Measurements from ENCODE around the gene FAM171A1.
"Not testable (repeated sequence)": the region's sequence is repeated elsewhere in the genome, so short reads cannot be mapped to it uniquely, and the experiment has no call there.

Gene FAM171A1

DNA sequence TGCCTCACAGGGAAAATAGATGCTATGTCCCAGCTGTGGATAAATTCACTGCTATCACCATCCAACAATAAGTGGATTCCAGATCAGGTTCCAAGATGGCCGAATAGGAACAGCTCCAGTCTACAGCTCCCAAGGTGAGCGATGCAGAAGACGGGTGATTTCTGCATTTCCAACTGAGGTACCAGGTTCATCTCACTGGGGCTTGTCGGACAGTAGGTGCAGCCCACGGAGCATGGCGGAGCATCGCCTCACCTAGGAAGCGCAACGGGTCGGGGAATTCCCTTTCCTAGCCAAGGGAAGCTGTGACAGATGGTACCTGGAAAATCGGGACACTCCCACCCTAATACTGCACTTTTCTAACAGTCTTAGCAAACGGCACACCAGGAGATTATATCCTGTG is 101.3 kb downstream of the FAM171A1 start:
- not testable (repeated sequence) for H3K9me3 ChIP-seq (ENCODE audit: control insufficient read depth in 2 of 2, low read length in 2 of 2); H3K9ac ChIP-seq (ENCODE audit: low read depth in 1 of 2, low read length in 2 of 2); H3K4me1 ChIP-seq (ENCODE audit: control insufficient read depth in 2 of 2, insufficient read depth in 2 of 2, low read length in 2 of 2); H3K4me3 ChIP-seq (ENCODE audit: low read length in 2 of 2); H3K27me3 ChIP-seq (ENCODE audit: control insufficient read depth in 2 of 2, insufficient read depth in 2 of 2, low read length in 2 of 2); H3K27ac ChIP-seq (ENCODE audit: low read depth in 2 of 2, low read length in 2 of 2)
- H3K36me3 ChIP-seq (ENCODE audit: control insufficient read depth in 2 of 2, insufficient read depth in 2 of 2, low read length in 2 of 2), result peaks cover 3 to 12% of the 10 kb centered on the region in 2 donors

DNA sequence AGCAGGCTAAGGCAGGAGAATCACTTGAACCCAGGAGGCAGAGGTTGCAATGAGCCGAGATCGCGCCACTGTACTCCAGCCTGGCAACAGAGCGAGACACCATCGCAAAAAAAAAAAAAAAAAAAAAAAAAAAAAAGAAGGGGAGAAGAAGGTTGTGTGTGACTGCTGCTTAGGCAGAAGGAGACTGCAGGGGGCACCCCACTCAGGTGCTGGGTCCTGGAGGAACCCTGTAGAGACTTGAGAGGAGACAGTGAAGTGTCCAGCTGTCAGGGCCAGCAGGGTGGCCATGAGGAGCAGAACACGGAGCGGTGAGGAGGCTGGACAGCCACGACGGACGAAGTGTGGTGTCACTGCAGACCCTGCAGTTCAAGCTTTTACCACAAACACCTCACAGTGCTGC is 103.6 kb downstream of the FAM171A1 start:
- Histone ChIP-seq H3K9me3 (ENCODE audit: control insufficient read depth in 2 of 2, low read length in 2 of 2) (no peaks in the 10 kb centered on the region), H3K36me3 (ENCODE audit: control insufficient read depth in 2 of 2, insufficient read depth in 2 of 2, low read length in 2 of 2) (peaks cover 3 to 14% of the 10 kb centered on the region in 2 donors), H3K4me3 (ENCODE audit: low read length in 2 of 2) (no peak overlapping the region), H3K9ac (ENCODE audit: low read depth in 1 of 2, low read length in 2 of 2) (no peak overlapping the region), H3K27me3 (ENCODE audit: control insufficient read depth in 2 of 2, insufficient read depth in 2 of 2, low read length in 2 of 2) (no peaks in the 10 kb centered on the region), H3K27ac (ENCODE audit: low read depth in 2 of 2, low read length in 2 of 2) (no peak overlapping the region), H3K4me1 (ENCODE audit: control insufficient read depth in 2 of 2, insufficient read depth in 2 of 2, low read length in 2 of 2) (no peaks in the 10 kb centered on the region)

DNA sequence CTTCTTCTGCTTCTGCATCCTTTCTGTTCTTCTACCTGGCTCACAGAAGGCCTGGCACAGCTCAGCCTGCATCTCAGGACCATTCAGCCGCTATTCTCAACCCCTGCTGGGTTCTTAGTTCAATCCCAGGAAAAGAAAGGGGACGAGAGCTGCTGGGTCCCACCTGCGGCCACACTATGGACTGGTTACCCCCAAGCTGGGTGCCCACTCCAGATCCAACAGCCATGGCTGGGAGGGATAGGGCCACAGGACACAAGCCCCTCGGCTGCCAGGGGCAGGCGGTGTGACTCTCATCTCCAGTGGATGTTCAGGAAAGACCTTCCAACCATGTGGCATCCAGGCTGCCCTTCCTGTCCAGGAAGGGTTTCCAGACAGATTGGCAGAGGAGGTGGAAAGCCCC is 105.0 kb downstream of the FAM171A1 start:
- Histone ChIP-seq H3K27ac (ENCODE audit: low read depth in 2 of 2, low read length in 2 of 2) (no peak overlapping the region), H3K9me3 (ENCODE audit: control insufficient read depth in 2 of 2, low read length in 2 of 2) (no peaks in the 10 kb centered on the region), H3K4me1 (ENCODE audit: control insufficient read depth in 2 of 2, insufficient read depth in 2 of 2, low read length in 2 of 2) (no peaks in the 10 kb centered on the region), H3K27me3 (ENCODE audit: control insufficient read depth in 2 of 2, insufficient read depth in 2 of 2, low read length in 2 of 2) (no peaks in the 10 kb centered on the region), H3K9ac (ENCODE audit: low read depth in 1 of 2, low read length in 2 of 2) (no peak overlapping the region), H3K36me3 (ENCODE audit: control insufficient read depth in 2 of 2, insufficient read depth in 2 of 2, low read length in 2 of 2) (peaks cover 3 to 14% of the 10 kb centered on the region in 2 donors), H3K4me3 (ENCODE audit: low read length in 2 of 2) (no peak overlapping the region)

DNA sequence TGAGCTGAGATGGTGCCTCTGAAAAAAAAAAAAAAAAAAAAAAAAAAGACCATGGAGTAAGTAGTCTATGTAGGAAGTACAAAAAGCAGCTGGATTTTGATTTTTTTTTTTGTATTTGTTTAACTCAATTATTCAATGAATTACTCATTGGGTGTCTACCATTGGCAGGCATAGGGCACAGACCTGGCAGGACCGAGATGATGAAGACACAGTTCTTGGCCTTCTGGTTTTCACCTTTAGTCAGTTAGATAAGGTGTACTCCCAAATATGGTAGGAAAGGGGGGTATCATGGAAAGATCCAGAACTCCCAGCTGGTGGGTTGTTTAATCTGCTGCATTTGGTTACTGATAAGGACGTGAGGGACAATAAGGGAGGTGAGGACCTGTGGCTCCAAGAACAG is 105.5 kb downstream of the FAM171A1 start:
- Histone ChIP-seq H3K36me3 (ENCODE audit: control insufficient read depth in 2 of 2, insufficient read depth in 2 of 2, low read length in 2 of 2) (peaks cover 3 to 14% of the 10 kb centered on the region in 2 donors), H3K9ac (ENCODE audit: low read depth in 1 of 2, low read length in 2 of 2) (no peak overlapping the region), H3K4me3 (ENCODE audit: low read length in 2 of 2) (no peak overlapping the region), H3K4me1 (ENCODE audit: control insufficient read depth in 2 of 2, insufficient read depth in 2 of 2, low read length in 2 of 2) (no peaks in the 10 kb centered on the region), H3K9me3 (ENCODE audit: control insufficient read depth in 2 of 2, low read length in 2 of 2) (no peaks in the 10 kb centered on the region), H3K27ac (ENCODE audit: low read depth in 2 of 2, low read length in 2 of 2) (no peak overlapping the region), H3K27me3 (ENCODE audit: control insufficient read depth in 2 of 2, insufficient read depth in 2 of 2, low read length in 2 of 2) (no peaks in the 10 kb centered on the region)

DNA sequence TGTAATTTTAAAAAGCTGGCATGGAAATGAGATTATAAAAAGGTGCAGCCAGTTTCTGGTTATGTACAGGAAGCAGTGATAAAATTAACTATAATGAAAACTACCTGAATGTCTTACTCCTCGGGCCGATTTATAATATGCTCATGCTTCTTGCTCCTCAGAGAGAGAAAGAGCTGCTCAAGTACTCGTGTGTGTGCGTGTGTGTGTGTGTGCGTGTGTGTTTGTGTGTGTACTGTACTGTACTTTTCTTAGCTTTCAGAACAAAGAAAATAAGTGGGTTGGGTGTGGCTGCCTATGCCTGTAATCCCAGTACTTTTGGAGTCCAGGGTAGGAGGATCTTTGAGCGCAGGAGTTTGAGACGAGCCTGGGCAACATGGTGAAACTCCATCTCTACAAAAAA is 106.0 kb downstream of the FAM171A1 start:
- no peak overlapping the region for H3K27ac ChIP-seq (ENCODE audit: low read depth in 2 of 2, low read length in 2 of 2)

DNA sequence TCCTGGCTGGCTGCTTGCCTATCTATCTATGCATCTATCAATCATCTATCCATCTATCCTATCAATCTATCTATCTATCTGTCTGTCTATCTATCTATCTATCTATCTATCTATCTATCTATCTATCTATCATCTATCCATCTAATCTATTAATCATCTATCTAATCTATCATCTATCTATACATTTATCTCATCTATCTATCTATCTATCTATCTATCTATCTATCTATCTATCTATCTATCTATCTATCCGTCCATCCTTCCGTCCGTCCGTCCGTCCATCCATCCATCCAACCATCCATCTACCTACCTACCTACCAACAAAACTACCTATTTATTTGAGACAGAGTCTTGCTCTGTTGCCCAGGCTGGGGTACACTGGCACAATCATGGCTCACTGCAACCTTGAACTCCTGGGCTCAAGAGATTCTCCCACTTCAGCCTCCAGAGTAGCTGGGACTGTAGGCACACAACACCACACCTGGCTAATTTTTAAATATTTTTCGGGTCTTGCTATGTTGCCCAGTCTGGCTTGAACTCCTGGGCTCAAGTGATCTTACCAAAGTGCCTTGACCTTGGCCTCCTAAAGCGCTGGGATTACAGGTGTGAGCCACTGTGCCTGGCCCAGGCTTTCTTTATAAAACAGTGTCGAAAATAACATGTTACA is 107.3 kb downstream of the FAM171A1 start:
- H3K9ac ChIP-seq (ENCODE audit: low read depth in 1 of 2, low read length in 2 of 2), result no peak overlapping the region
- no peak overlapping the region for H3K27ac ChIP-seq (ENCODE audit: low read depth in 2 of 2, low read length in 2 of 2)
- H3K4me3 ChIP-seq (ENCODE audit: low read length in 2 of 2), result no peak overlapping the region
- H3K27me3 ChIP-seq (ENCODE audit: control insufficient read depth in 2 of 2, insufficient read depth in 2 of 2, low read length in 2 of 2), result no peaks in the 10 kb centered on the region
- peaks cover 3 to 8% of the 10 kb centered on the region in 2 donors for H3K36me3 ChIP-seq (ENCODE audit: control insufficient read depth in 2 of 2, insufficient read depth in 2 of 2, low read length in 2 of 2)
- H3K4me1 ChIP-seq (ENCODE audit: control insufficient read depth in 2 of 2, insufficient read depth in 2 of 2, low read length in 2 of 2), result no peaks in the 10 kb centered on the region
- H3K9me3 ChIP-seq (ENCODE audit: control insufficient read depth in 2 of 2, low read length in 2 of 2), result no peaks in the 10 kb centered on the region

More for the DNA sequence above, 106.0 kb downstream of the FAM171A1 start:
- Histone ChIP-seq H3K9me3 (ENCODE audit: control insufficient read depth in 2 of 2, low read length in 2 of 2) (no peaks in the 10 kb centered on the region), H3K27me3 (ENCODE audit: control insufficient read depth in 2 of 2, insufficient read depth in 2 of 2, low read length in 2 of 2) (no peaks in the 10 kb centered on the region), H3K36me3 (ENCODE audit: control insufficient read depth in 2 of 2, insufficient read depth in 2 of 2, low read length in 2 of 2) (peaks cover 3 to 14% of the 10 kb centered on the region in 2 donors), H3K4me3 (ENCODE audit: low read length in 2 of 2) (no peak overlapping the region), H3K9ac (ENCODE audit: low read depth in 1 of 2, low read length in 2 of 2) (no peak overlapping the region), H3K4me1 (ENCODE audit: control insufficient read depth in 2 of 2, insufficient read depth in 2 of 2, low read length in 2 of 2) (no peaks in the 10 kb centered on the region)

DNA sequence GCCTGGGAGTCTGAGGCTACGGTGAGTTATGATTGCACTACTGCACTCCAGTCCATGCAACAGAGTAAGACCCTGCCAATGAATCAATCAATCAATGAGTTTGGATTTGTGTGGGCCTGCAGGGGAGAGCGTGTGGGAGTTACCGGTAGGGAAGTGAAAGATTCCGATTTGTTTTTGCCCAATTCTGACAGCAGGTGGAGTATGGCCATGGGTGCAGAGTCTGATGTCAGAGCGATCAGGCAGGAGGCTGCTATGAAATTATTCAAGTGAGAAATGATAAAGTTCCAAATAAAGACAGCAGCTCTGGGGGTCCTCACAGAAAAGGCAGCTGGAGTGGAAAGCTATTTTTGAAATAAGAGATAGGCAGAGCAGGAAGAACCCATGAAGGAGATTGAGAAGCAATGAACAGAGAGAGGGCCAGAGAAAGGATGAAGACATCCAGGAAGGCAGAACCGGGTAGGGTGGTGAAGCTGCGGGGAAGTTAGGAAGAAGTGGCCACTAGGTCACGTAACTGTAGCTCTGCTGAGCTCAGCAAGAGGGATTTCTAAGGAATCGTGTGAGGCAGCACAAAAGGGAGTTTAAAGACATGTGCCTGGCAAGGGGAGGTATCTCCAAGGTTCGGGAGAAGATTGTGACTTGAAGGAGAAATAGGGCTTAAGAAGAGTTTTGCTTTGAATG is 108.9 kb downstream of the FAM171A1 start:
- no peak overlapping the region for H3K27ac ChIP-seq (ENCODE audit: low read depth in 2 of 2, low read length in 2 of 2)
- no peaks in the 10 kb centered on the region for H3K9me3 ChIP-seq (ENCODE audit: control insufficient read depth in 2 of 2, low read length in 2 of 2)
- H3K4me3 ChIP-seq (ENCODE audit: low read length in 2 of 2), result no peak overlapping the region
- no peaks in the 10 kb centered on the region for H3K27me3 ChIP-seq (ENCODE audit: control insufficient read depth in 2 of 2, insufficient read depth in 2 of 2, low read length in 2 of 2)
- no peak overlapping the region for H3K9ac ChIP-seq (ENCODE audit: low read depth in 1 of 2, low read length in 2 of 2)
- H3K4me1 ChIP-seq (ENCODE audit: control insufficient read depth in 2 of 2, insufficient read depth in 2 of 2, low read length in 2 of 2), result no peaks in the 10 kb centered on the region
- H3K36me3 ChIP-seq (ENCODE audit: control insufficient read depth in 2 of 2, insufficient read depth in 2 of 2, low read length in 2 of 2), result peaks cover 3 to 5% of the 10 kb centered on the region in 2 donors

DNA sequence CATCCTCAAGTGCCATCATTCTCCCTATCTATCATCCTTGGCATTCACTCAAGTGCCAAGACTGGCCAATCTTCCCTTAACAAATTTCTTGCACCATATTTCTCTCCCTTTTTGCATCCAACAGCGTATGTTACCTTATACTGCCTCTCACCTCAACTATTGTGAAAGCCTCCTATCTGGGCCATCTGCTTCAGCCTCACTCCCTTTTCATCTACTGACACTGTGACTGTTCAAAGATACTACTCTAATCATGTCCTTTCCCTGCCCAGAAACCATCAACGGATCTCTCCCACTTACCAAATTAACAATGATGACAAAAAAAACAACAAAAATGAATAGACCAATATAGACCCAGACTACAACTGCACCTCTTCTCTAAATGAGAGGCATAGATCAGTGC is 112.0 kb downstream of the FAM171A1 start:
- H3K9ac ChIP-seq (ENCODE audit: low read depth in 1 of 2, low read length in 2 of 2), result no peak overlapping the region
- H3K4me3 ChIP-seq (ENCODE audit: low read length in 2 of 2), result no peak overlapping the region
- peaks cover 0 to 2% of the 10 kb centered on the region in 2 donors for H3K36me3 ChIP-seq (ENCODE audit: control insufficient read depth in 2 of 2, insufficient read depth in 2 of 2, low read length in 2 of 2)
- no peak overlapping the region for H3K27ac ChIP-seq (ENCODE audit: low read depth in 2 of 2, low read length in 2 of 2)
- H3K27me3 ChIP-seq (ENCODE audit: control insufficient read depth in 2 of 2, insufficient read depth in 2 of 2, low read length in 2 of 2), result no peaks in the 10 kb centered on the region
- no peaks in the 10 kb centered on the region for H3K9me3 ChIP-seq (ENCODE audit: control insufficient read depth in 2 of 2, low read length in 2 of 2)
- H3K4me1 ChIP-seq (ENCODE audit: control insufficient read depth in 2 of 2, insufficient read depth in 2 of 2, low read length in 2 of 2), result no peaks in the 10 kb centered on the region

DNA sequence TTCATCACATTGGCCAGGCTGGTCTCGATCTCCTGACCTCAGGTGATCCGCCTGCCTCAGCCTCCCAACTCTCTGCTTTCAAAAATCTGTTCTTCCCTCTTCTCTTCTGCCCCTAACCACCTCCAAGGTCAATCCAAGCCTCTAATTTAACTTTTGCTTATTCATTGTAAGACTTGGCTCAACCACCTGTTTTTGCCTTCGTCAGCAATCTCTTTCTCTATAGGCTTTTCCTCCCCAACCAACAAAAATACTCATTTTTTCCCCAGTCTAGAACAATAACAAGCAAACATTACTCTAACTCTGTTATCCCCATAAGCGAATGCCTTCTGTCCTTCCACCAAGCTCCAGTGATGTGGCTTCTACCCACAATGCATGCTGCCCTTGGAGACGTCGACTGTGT is 112.8 kb downstream of the FAM171A1 start:
- Histone ChIP-seq H3K27me3 (ENCODE audit: control insufficient read depth in 2 of 2, insufficient read depth in 2 of 2, low read length in 2 of 2) (no peaks in the 10 kb centered on the region), H3K4me1 (ENCODE audit: control insufficient read depth in 2 of 2, insufficient read depth in 2 of 2, low read length in 2 of 2) (no peaks in the 10 kb centered on the region), H3K27ac (ENCODE audit: low read depth in 2 of 2, low read length in 2 of 2) (no peak overlapping the region), H3K9me3 (ENCODE audit: control insufficient read depth in 2 of 2, low read length in 2 of 2) (no peaks in the 10 kb centered on the region), H3K9ac (ENCODE audit: low read depth in 1 of 2, low read length in 2 of 2) (no peak overlapping the region), H3K4me3 (ENCODE audit: low read length in 2 of 2) (no peak overlapping the region), H3K36me3 (ENCODE audit: control insufficient read depth in 2 of 2, insufficient read depth in 2 of 2, low read length in 2 of 2) (peaks cover 0 to 2% of the 10 kb centered on the region in 2 donors)

DNA sequence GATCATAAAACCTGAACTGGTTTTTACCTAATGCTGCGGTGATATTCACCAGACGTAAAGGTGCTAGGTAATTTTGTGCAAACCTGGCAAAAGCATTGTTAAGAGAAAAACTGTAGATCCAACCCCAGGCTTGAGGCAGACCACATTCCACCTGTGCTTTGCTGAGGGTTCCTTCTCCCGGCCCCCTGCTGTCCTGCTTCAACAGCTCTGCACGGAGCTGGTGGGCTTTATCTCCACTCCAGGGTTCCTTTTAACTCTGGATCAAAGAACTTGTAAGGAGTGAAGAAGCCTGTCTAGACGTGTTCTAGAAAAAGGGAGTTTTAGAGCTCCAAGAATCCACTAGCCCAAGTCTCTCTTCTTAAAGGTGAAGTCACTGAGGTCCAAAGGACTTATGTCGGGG is 115.1 kb downstream of the FAM171A1 start:
- H3K36me3 ChIP-seq (ENCODE audit: control insufficient read depth in 2 of 2, insufficient read depth in 2 of 2, low read length in 2 of 2), result peaks cover 0 to 7% of the 10 kb centered on the region in 2 donors
- no peaks in the 10 kb centered on the region for H3K9me3 ChIP-seq (ENCODE audit: control insufficient read depth in 2 of 2, low read length in 2 of 2)
- no peaks in the 10 kb centered on the region for H3K4me1 ChIP-seq (ENCODE audit: control insufficient read depth in 2 of 2, insufficient read depth in 2 of 2, low read length in 2 of 2)
- no peaks in the 10 kb centered on the region for H3K27me3 ChIP-seq (ENCODE audit: control insufficient read depth in 2 of 2, insufficient read depth in 2 of 2, low read length in 2 of 2)
- H3K27ac ChIP-seq (ENCODE audit: low read depth in 2 of 2, low read length in 2 of 2), result no peak overlapping the region
- no peak overlapping the region for H3K9ac ChIP-seq (ENCODE audit: low read depth in 1 of 2, low read length in 2 of 2)
- H3K4me3 ChIP-seq (ENCODE audit: low read length in 2 of 2), result no peak overlapping the region
